ENCODE measurements around the gene HACD3.

GRCh38 chr15:65579762-65580161 is 49.5 kb downstream of the HACD3 start:
- TF ChIP-seq CTCF (IDR thresholded peaks at IDR 0.05; ENCODE audit: low read depth, low read length) (no peak), EZH2phosphoT487 (IDR thresholded peaks at IDR 0.05; ENCODE audit: low read depth) (no peak)

Measured in OCI-LY3 (cell line).